Neural progenitor cell (in vitro differentiated cells): ENCODE measurements around the gene CTNNBL1.

Experiments
- EZH2 ChIP-seq: fragments of 200-600 bp; sonication (generic); IDR thresholded peaks from 2 replicates; pipeline ENCODE4 v1.6.1; 2017; ENCODE audit warnings: antibody characterized with exemption, mild to moderate bottlenecking, moderate library complexity
- TF ChIP-seq, protein P1 (sequence below): fragments of 200-600 bp; sonication (generic); IDR thresholded peaks from 2 replicates; pipeline ENCODE4 v1.5.1; 2017; ENCODE audit warnings: antibody characterized with exemption, mild to moderate bottlenecking

DNA sequence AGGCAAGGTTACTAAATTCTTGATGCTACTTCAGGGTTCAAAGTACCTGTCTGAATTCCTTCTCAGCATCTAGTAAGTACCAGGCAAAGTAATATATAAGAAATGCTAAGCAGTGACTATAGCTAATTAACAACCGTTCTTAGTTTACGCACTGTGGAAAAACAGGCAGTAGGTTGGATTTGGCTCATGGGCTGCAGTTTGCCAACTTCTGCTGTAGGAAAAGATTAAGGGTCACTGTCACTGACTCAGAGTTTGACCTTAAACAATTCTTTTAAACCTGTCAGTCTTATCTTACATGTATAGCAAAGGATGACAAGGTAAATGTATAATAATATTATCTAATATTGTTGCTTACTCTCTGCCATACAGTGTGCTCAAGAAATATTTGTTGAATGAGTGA is 42.3 kb downstream of the CTNNBL1 start:
- TF ChIP-seq EZH2: no peak
- TF ChIP-seq, protein P1, sequence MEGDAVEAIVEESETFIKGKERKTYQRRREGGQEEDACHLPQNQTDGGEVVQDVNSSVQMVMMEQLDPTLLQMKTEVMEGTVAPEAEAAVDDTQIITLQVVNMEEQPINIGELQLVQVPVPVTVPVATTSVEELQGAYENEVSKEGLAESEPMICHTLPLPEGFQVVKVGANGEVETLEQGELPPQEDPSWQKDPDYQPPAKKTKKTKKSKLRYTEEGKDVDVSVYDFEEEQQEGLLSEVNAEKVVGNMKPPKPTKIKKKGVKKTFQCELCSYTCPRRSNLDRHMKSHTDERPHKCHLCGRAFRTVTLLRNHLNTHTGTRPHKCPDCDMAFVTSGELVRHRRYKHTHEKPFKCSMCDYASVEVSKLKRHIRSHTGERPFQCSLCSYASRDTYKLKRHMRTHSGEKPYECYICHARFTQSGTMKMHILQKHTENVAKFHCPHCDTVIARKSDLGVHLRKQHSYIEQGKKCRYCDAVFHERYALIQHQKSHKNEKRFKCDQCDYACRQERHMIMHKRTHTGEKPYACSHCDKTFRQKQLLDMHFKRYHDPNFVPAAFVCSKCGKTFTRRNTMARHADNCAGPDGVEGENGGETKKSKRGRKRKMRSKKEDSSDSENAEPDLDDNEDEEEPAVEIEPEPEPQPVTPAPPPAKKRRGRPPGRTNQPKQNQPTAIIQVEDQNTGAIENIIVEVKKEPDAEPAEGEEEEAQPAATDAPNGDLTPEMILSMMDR: no peak
